Stimulated activated CD4-positive, alpha-beta T cell treated with anti-CD3 and anti-CD28 coated beads, Interleukin-15, amount 100 ng/mL, for 1 hour (primary cell): ENCODE results near the gene IFNA21.
"Not testable (repeated sequence)": the region's sequence is repeated elsewhere in the genome, so short reads cannot be mapped to it uniquely, and the experiment has no call there.

Experiments used
- DNase-seq, 2 donors: peaks; one replicate each; pipeline ENCODE4 v3.0.0-alpha.2; 2020; ENCODE audit warnings: low read depth in 1 of 2, low spot score in 1 of 2

The IFNA21 gene

DNA sequence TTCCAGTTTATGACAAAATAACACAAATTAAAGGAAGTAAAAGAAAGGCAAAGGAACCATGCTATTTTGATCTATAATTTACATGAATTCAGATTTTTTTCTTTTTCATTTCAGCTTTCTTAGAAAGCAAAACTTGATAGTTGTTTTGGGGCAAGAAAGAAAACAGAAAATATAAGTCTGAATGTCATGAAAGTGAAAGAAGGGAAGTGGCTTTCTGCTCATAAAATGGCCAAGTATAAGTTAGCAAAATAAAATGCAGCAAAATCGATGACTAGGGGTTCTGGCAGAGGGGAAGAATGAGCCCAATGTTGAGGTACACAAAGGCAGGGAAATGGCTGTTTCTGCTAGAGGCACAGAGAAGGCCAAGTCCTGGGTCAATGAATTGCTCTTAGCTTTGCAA lies 21.9 kb downstream of the IFNA21 start:
- no peak for DNase-seq

DNA sequence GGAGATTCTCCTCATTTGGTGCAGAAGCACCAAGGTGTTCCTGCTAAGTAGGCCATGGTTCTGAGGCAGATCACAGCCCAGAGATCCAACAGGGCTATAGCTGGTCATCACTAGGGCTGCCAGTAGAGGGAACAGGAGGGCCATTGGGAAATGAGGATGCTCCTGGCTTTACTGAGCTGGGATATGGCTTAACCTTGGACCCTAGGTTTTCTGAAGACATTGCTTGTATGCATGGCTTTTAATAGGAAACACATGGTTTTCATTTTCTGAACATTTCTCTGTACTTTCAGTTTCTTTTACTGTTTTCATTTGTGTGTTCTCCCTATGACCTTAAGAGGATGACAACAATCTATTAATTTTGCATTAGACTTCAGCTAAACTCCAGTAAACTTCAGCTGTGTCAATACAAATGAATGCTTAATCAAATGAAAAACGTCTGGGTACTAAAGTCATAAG lies 25.0 kb downstream of the IFNA21 start, which contains the start of gene IFNW1:
TSS of gene IFNW1 (minus strand) at position 406 of the 456 bp plus-strand sequence. CDS start at position 144, 262 bp downstream.
- no peak for DNase-seq

DNA sequence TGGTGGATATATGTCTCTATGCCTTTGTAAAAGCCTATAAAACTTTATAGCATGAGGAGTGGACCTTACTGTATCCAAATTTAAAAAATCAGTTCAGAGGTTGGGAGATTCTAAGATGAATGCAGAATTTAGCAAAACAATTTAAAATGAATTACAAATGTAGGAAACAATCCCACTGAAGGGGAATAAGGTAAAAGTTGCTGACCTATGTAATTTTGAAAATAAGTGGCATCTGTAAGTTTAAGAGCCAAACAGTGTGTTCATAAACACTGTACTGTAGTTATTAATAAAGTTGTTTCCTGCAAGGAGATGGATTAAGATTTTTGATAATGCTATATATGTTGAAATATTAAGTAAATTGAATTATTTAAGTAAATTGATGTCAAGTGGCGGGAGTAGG lies 29.4 kb downstream of the IFNA21 start:
- no peak for DNase-seq

DNA sequence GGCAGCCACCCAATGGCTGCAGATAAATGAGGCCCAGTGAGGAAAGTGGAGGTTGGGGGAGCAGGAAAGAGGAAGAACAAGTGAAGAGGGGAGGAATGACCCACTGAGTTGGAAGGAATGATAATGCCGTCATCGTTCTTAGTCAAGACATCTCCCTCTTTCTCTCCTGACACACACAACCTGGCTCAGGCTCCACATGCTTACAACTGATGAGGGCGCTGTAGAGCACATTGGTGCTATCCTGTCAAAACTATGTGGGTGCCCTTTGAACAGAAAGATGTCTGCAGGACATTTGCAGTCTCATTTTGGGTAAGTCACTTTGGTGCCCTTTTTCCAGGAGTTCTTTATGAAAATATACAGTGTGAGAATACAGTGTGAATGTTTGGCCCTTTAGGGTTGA lies 30.7 kb downstream of the IFNA21 start:
- DNase-seq = no peak

DNA sequence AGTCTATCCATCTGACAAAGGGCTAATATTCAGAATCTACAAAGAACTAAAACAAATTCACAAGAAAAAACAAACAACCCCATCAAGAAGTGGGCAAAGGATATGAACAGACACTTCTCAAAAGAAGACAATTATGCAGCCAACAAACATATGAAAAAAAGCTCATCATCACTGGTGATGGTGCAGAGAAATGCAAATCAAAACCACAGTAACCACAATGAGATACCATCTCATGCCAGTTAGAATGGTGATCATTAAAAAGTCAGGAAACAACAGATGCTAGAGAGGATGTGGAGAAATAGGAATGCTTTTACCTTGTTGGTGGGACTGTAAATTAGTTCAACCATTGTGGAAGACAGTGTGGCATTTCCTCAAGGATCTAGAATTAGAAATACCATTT lies 38.3 kb downstream of the IFNA21 start:
- DNase-seq = not testable (repeated sequence)

DNA sequence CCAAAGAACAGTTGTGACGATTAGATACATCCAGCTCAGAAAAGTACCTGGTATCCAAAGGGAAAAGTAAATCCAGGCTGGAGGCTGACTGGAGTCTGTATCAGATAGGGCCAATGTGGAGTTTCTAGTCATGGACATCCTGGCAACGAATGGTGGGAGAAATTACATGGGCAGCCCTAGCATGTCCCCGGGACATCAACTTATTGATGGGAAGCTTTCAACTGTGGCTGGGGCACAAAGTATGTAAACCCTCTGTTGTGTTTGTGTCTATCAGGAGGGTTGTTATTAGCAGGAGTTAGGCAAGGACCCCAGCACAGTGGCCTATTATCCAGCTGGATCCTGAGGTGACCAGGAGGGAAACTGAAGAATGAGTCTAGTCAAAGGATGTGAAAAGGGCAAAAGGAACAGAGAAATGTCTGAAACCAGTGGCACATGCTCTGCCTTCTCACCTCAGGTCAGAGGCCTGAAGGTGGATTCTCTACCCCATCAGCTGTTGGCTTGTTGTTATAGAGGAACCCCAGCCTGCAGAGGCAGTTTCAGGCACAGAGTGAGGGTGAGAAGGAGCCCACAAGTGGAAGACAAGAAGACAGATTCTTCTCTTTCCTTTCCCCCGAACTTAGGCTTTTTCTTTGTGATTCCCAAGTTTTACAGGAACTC lies 44.7 kb downstream of the IFNA21 start:
- no peak for DNase-seq

DNA sequence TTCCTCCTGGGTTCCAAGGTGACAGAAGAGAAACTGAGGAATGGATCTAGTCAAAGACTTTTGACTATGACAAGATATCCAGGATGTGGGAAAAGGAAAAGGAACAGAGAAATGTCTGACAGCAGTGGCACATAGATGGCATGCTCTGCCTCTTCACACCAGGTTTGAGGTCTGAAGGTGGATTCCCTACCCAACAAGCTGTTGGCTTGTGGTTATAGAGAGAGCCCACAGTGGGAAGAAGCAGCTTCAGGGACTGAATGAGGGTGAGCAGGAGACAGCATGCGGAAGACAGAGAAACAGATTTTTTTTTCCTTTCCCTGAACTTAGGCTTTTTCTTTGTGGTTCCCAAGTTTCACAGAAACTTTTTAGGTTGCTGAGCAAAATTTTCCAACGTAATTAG lies 45.4 kb downstream of the IFNA21 start:
- no peak for DNase-seq

DNA sequence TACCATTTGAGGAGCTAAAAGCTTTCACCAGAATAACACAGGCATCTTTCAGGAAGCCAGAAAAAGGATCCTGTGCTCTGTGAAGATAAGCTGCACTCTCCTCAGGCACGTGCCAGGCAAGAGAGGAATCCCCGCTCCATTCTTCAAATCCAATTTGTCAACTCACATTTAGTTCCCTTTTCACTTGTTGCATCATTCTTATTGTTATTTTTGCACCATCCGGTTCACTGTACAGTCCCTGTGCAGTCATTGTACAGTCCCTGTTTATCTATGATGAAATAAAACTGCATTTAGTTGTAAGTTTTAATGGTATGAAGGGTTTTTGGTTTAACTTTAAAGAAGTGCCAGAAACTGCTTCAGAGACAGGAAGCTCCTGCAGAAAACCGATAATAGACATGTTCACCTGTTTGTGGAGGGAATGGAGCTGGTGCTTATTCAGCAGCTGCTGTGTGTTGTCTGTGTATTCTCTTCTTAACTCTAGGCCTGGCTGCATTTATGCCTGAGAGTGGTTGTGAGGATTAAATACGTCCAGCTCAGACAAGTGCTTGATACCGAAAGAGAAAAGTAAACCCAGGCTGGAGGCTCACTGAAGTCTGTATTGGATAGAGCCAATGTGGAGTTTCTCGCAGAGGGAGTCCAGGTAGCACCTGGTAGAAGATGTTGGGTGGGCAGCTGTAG lies 47.2 kb downstream of the IFNA21 start:
- no peak for DNase-seq
